HCT116 (cell line): ENCODE measurements around the gene KANSL1. TPM values are rescaled to one million over a fixed set of nuclear protein-coding genes. Genes with fewer than 3 reads are reported as not detected.

Experiments used
- ATAC-seq: fragments of 200-7000 bp; cut with Tn5 transposase; 2 replicates; pipeline ENCODE4 v1.9.1; 2020; ENCODE audit warnings: mild to moderate bottlenecking, moderate library complexity
- BruUV-seq: library from RNA; stranded (reverse); fragments of 400-500 nt; replicated peaks from 2 replicates; lab custom pipeline; 2021; lab: Mats Ljungman, UMichigan
- CTCF ChIA-PET: fragments of 300-600 bp; sonication (Branson Sonifier 250); formaldehyde crosslinking; loops from one replicate; lab custom pipeline; 2021; ENCODE audit warnings: antibody characterized with exemption; lab: Charles Lee
- POLR2A ChIA-PET: fragments of 300-600, 350-600 bp; sonication (Branson Sonifier 250); formaldehyde crosslinking; loops from one replicate; lab custom pipeline; 2021; ENCODE audit warnings: antibody characterized with exemption; lab: Charles Lee
- RAD21 ChIA-PET, 2 experiments: fragments of 300-600 bp; sonication (Branson Sonifier 250); formaldehyde crosslinking; loops; one replicate each; lab custom pipeline; 2023; ENCODE audit warnings: low total read pairs in 2 of 2; ENCODE audit not compliant: uncharacterized antibody in 2 of 2, unreplicated experiment in 2 of 2, low non-redundant PET in 1 of 2; lab: Charles Lee
- DNase-seq: peaks from one replicate; pipeline ENCODE4 v3.0.0-alpha.2; 2010; ENCODE audit warnings: low read depth, low spot score
- H2AFZ ChIP-seq: fragments of 200-600 bp; shearing (Covaris generic), sonication (generic); 2 replicates; pipeline ENCODE4 v1.6.1; 2017; ENCODE audit warnings: low read depth, mixed run types, mixed read lengths, antibody characterized with exemption, low read length; ENCODE audit not compliant: poor library complexity, severe bottlenecking
- H3K27ac ChIP-seq: 2 replicates; pipeline ENCODE4 v1.5.1; 2012; ENCODE audit warnings: low read depth, low read length
- H3K27me3 ChIP-seq: fragments of 200-600 bp; sonication (generic); 2 replicates; pipeline ENCODE4 v1.6.1; 2016; ENCODE audit warnings: mixed run types, low read length, mixed read lengths; ENCODE audit not compliant: insufficient read depth
- H3K36me3 ChIP-seq, 2 experiments: fragments of 200-500 bp in 1 of 2; fragments of 200-600 bp in 1 of 2; sonication (Bioruptor generic) in 1 of 2; sonication (generic) in 1 of 2; 2 replicates each; pipeline versions ENCODE4 v1.5.1 to v1.6.1; 2014 to 2016; ENCODE audit warnings: low read length in 2 of 2, inconsistent platforms in 1 of 2, mixed read lengths in 1 of 2, mixed run types in 1 of 2; ENCODE audit not compliant: insufficient read depth in 2 of 2, control insufficient read depth in 1 of 2
- H3K4me1 ChIP-seq, 2 experiments: fragments of 200-600 bp in 1 of 2; sonication (generic) in 1 of 2; 2 replicates each; pipeline versions ENCODE4 v1.5.1 to v1.6.1; 2012 to 2017; ENCODE audit warnings: low read length in 2 of 2, inconsistent platforms in 1 of 2, mild to moderate bottlenecking in 1 of 2, mixed read lengths in 1 of 2, mixed run types in 1 of 2, moderate library complexity in 1 of 2; ENCODE audit not compliant: insufficient read depth in 2 of 2, control insufficient read depth in 1 of 2
- H3K4me2 ChIP-seq: fragments of 200-600 bp; sonication (generic); 2 replicates; pipeline ENCODE4 v1.6.1; 2017; ENCODE audit warnings: mixed run types, low read length, mixed read lengths
- H3K4me3 ChIP-seq, 2 experiments: fragments of 200-600 bp in 1 of 2; sonication (generic) in 1 of 2; replicated peaks in 1 of 2; 2 replicates each; pipeline ENCODE4 v1.5.1; 2011 to 2016; ENCODE audit warnings: low read length in 2 of 2, control low read depth in 1 of 2, low read depth in 1 of 2, mild to moderate bottlenecking in 1 of 2, mixed read lengths in 1 of 2, mixed run types in 1 of 2
- H3K79me2 ChIP-seq: fragments of 200-600 bp; sonication (generic); 2 replicates; pipeline ENCODE4 v1.6.1; 2017; ENCODE audit warnings: mild to moderate bottlenecking, mixed run types, low read length, moderate library complexity, mixed read lengths; ENCODE audit not compliant: insufficient read depth
- H3K9ac ChIP-seq: fragments of 200-600 bp; sonication (generic); 2 replicates; pipeline ENCODE4 v1.6.1; 2016; ENCODE audit warnings: low read length, mixed read lengths
- H3K9me2 ChIP-seq: fragments of 200-600 bp; sonication (generic), shearing (Covaris generic); 2 replicates; pipeline ENCODE4 v1.6.1; 2017; ENCODE audit warnings: mixed run types, mild to moderate bottlenecking, moderate library complexity; ENCODE audit not compliant: insufficient read depth
- H3K9me3 ChIP-seq, 2 experiments: fragments of 200-500 bp in 1 of 2; fragments of 200-600 bp in 1 of 2; sonication (Bioruptor generic) in 1 of 2; sonication (generic) in 1 of 2; 2 replicates each; pipeline ENCODE4 v1.6.1; 2014 to 2017; ENCODE audit warnings: low read length in 2 of 2, mixed read lengths in 2 of 2, inconsistent platforms in 1 of 2, low read depth in 1 of 2, mild to moderate bottlenecking in 1 of 2, mixed run types in 1 of 2, moderate library complexity in 1 of 2; ENCODE audit not compliant: control insufficient read depth in 1 of 2, insufficient read depth in 1 of 2
- H4K20me1 ChIP-seq: fragments of 200-600 bp; sonication (generic), shearing (Covaris generic); 2 replicates; pipeline ENCODE4 v1.6.1; 2017; ENCODE audit warnings: mixed run types, mild to moderate bottlenecking, moderate library complexity; ENCODE audit not compliant: insufficient read depth
- CEBPB ChIP-seq: IDR thresholded peaks from 2 replicates; pipeline ENCODE4 v1.6.1; 2012; ENCODE audit warnings: low read depth
- EGR1 ChIP-seq: IDR thresholded peaks from 2 replicates; pipeline ENCODE4 v1.6.1; 2012; ENCODE audit warnings: low read depth
- ELF1 ChIP-seq: IDR thresholded peaks from 2 replicates; pipeline ENCODE4 v1.6.1; 2012; ENCODE audit warnings: low read depth, borderline replicate concordance
- EZH2phosphoT487 ChIP-seq: fragments of 200-600 bp; IDR thresholded peaks from 2 replicates; pipeline ENCODE4 v1.6.1; 2018; ENCODE audit warnings: antibody characterized with exemption, borderline replicate concordance
- FOSL1 ChIP-seq: IDR thresholded peaks from 2 replicates; pipeline ENCODE4 v1.6.1; 2012; ENCODE audit warnings: low read depth
- POLR2A ChIP-seq: IDR thresholded peaks from 2 replicates; pipeline ENCODE4 v1.7.0; 2011; ENCODE audit warnings: borderline replicate concordance; ENCODE audit not compliant: insufficient read depth, insufficient read length; ENCODE audit errors: extremely low read depth
- RAD21 ChIP-seq: IDR thresholded peaks from 2 replicates; pipeline ENCODE4 v1.6.1; 2012; ENCODE audit warnings: low read depth, mild to moderate bottlenecking
- SP1 ChIP-seq: IDR thresholded peaks from 2 replicates; pipeline ENCODE4 v1.6.1; 2012; ENCODE audit warnings: low read depth
- SRF ChIP-seq: IDR thresholded peaks from 2 replicates; pipeline ENCODE4 v1.6.1; 2012; ENCODE audit warnings: low read depth
- intact Hi-C: fragments of 100-400 bp; cut with micrococcal nuclease; formaldehyde crosslinking; loops from 2 replicates; pipeline ENCODE4 v1.10.0; 2022
- total RNA-seq: library from RNA; stranded (reverse); gene quantifications from one replicate; pipeline ENCODE4 v1.2.1, GENCODE V29; 2021; ENCODE audit not compliant: unreplicated experiment

KANSL1 gene
- total RNA-seq, 1 experiment from 2014 or later: 77.5 TPM

DNA sequence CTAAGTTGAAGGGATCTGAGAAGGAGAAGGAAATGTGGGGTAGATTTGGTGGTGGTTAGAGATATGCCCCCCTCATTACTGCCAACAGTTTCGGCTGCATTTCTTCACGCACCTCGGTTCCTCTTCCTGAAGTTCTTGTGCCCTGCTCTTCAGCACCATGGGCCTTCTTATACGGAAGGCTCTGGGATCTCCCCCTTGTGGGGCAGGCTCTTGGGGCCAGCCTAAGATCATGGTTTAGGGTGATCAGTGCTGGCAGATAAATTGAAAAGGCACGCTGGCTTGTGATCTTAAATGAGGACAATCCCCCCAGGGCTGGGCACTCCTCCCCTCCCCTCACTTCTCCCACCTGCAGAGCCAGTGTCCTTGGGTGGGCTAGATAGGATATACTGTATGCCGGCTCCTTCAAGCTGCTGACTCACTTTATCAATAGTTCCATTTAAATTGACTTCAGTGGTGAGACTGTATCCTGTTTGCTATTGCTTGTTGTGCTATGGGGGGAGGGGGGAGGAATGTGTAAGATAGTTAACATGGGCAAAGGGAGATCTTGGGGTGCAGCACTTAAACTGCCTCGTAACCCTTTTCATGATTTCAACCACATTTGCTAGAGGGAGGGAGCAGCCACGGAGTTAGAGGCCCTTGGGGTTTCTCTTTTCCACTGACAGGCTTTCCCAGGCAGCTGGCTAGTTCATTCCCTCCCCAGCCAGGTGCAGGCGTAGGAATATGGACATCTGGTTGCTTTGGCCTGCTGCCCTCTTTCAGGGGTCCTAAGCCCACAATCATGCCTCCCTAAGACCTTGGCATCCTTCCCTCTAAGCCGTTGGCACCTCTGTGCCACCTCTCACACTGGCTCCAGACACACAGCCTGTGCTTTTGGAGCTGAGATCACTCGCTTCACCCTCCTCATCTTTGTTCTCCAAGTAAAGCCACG, 165.9 kb downstream of the KANSL1 start:
- no peak for TF ChIP-seq SRF
- no peak for TF ChIP-seq RAD21
- no peak for TF ChIP-seq EZH2phosphoT487
- Histone ChIP-seq H3K4me2 (no peak overlapping the region), H3K9me3 (no peaks in the 10 kb centered on the region), H3K27me3 (no peaks in the 10 kb centered on the region), H3K36me3 (peaks cover 21 to 32% of the 10 kb centered on the region in 2 experiments; a peak in 3 of 4 replicates), H3K27ac (no peak overlapping the region), H3K9ac (no peak overlapping the region), H2AFZ (no peak overlapping the region), H3K79me2 (no peaks in the 10 kb centered on the region), H4K20me1 (no peaks in the 10 kb centered on the region), H3K4me3 (no peak overlapping the region), H3K9me2 (no peaks in the 10 kb centered on the region), H3K4me1 (no peaks in the 10 kb centered on the region)
- ChIA-PET POLR2A (no interaction called here), CTCF (interaction anchor here (1.7 kb wide), 1 partner anchor 17 kb away, joined by 7 read pairs; no protein-coding TSS in a partner anchor), RAD21 (no interaction called here)
- BruUV-seq: TSS peak; percentile 47
- DNase-seq (no peak), ATAC-seq (no peak)
- intact Hi-C loops: no loop called here

DNA sequence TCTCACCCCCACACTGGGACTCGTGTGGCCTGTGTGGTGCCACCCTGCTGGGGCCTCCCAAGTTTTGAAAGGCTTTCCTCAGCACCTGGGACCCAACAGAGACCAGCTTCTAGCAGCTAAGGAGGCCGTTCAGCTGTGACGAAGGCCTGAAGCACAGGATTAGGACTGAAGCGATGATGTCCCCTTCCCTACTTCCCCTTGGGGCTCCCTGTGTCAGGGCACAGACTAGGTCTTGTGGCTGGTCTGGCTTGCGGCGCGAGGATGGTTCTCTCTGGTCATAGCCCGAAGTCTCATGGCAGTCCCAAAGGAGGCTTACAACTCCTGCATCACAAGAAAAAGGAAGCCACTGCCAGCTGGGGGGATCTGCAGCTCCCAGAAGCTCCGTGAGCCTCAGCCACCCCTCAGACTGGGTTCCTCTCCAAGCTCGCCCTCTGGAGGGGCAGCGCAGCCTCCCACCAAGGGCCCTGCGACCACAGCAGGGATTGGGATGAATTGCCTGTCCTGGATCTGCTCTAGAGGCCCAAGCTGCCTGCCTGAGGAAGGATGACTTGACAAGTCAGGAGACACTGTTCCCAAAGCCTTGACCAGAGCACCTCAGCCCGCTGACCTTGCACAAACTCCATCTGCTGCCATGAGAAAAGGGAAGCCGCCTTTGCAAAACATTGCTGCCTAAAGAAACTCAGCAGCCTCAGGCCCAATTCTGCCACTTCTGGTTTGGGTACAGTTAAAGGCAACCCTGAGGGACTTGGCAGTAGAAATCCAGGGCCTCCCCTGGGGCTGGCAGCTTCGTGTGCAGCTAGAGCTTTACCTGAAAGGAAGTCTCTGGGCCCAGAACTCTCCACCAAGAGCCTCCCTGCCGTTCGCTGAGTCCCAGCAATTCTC, 166.8 kb downstream of the KANSL1 start:
- TF ChIP-seq CEBPB: no peak
- no peak for TF ChIP-seq POLR2A
- no peak for TF ChIP-seq FOSL1
- TF ChIP-seq EGR1: no peak
- TF ChIP-seq SP1: no peak
- no peak for TF ChIP-seq ELF1
- Histone ChIP-seq H3K9me2 (no peaks in the 10 kb centered on the region), H3K79me2 (no peaks in the 10 kb centered on the region), H4K20me1 (no peaks in the 10 kb centered on the region), H3K4me2 (no peak overlapping the region), H3K4me1 (no peaks in the 10 kb centered on the region), H3K27ac (no peak overlapping the region), H3K9me3 (no peaks in the 10 kb centered on the region), H3K4me3 (no peak overlapping the region), H2AFZ (no peak overlapping the region), H3K27me3 (no peaks in the 10 kb centered on the region), H3K36me3 (peaks cover 20 to 26% of the 10 kb centered on the region in 2 experiments; a peak in 3 of 4 replicates), H3K9ac (no peak overlapping the region)
- CTCF ChIA-PET: interaction anchor here (1.7 kb wide), 1 partner anchor 18 kb away, joined by 7 read pairs; no protein-coding TSS in a partner anchor
- no TSS peak for BruUV-seq
- no peak for ATAC-seq
- POLR2A ChIA-PET: no interaction called here
- no peak for DNase-seq
- intact Hi-C loops: no loop called here
- RAD21 ChIA-PET: no interaction called here
